GM23248 (cell line): Measurements from ENCODE around the gene CDKAL1. TPM values are rescaled to one million over a fixed set of nuclear protein-coding genes. Genes with fewer than 3 reads are reported as not detected.

ENCODE experiments used
- DNase-seq: peaks from one replicate; pipeline ENCODE4 v3.0.0-alpha.2; 2015
- H2AFZ ChIP-seq: fragments of 200-600 bp; sonication (generic); 2 replicates; pipeline ENCODE4 v1.6.1; 2016; ENCODE audit warnings: antibody characterized with exemption
- H3F3A ChIP-seq: fragments of 200-600 bp; sonication (generic); 2 replicates; pipeline ENCODE4 v1.6.1; 2016; ENCODE audit warnings: mild to moderate bottlenecking, antibody characterized with exemption, mixed run types; ENCODE audit not compliant: insufficient read depth
- H3K27ac ChIP-seq: fragments of 200-600 bp; sonication (generic); 2 replicates; pipeline ENCODE4 v1.5.1; 2016; ENCODE audit warnings: mild to moderate bottlenecking
- H3K27me3 ChIP-seq: fragments of 200-600 bp; sonication (generic); replicated peaks from 2 replicates; pipeline ENCODE4 v1.6.1; 2016; ENCODE audit warnings: mild to moderate bottlenecking; ENCODE audit not compliant: insufficient read depth
- H3K36me3 ChIP-seq: fragments of 200-600 bp; sonication (generic); 2 replicates; pipeline ENCODE4 v1.6.1; 2016; ENCODE audit warnings: low read depth, mild to moderate bottlenecking
- H3K4me1 ChIP-seq: fragments of 200-600 bp; sonication (generic); 2 replicates; pipeline ENCODE4 v1.6.1; 2016; ENCODE audit warnings: mild to moderate bottlenecking; ENCODE audit not compliant: insufficient read depth
- H3K4me2 ChIP-seq: fragments of 200-600 bp; sonication (generic); one replicate; pipeline ENCODE4 v1.6.1; 2016; ENCODE audit warnings: mild to moderate bottlenecking; ENCODE audit not compliant: unreplicated experiment
- H3K4me3 ChIP-seq: fragments of 200-600 bp; sonication (generic); 2 replicates; pipeline ENCODE4 v1.5.1; 2016; ENCODE audit warnings: mild to moderate bottlenecking
- H3K79me2 ChIP-seq: fragments of 200-600 bp; sonication (generic); 2 replicates; pipeline ENCODE4 v1.6.1; 2016; ENCODE audit warnings: mild to moderate bottlenecking; ENCODE audit not compliant: insufficient read depth
- H3K9ac ChIP-seq: fragments of 200-600 bp; sonication (generic); 2 replicates; pipeline ENCODE4 v1.6.1; 2016; ENCODE audit warnings: mild to moderate bottlenecking
- H3K9me2 ChIP-seq: fragments of 200-600 bp; sonication (generic); 2 replicates; pipeline ENCODE4 v1.6.1; 2016; ENCODE audit warnings: mixed run types, mild to moderate bottlenecking, moderate library complexity; ENCODE audit not compliant: insufficient read depth
- H3K9me3 ChIP-seq: fragments of 200-600 bp; sonication (generic); one replicate; pipeline ENCODE4 v1.6.1; 2017; ENCODE audit warnings: low read depth
- H4K20me1 ChIP-seq: fragments of 200-600 bp; sonication (generic); 2 replicates; pipeline ENCODE4 v1.6.0; 2016; ENCODE audit not compliant: insufficient read depth
- EZH2 ChIP-seq: fragments of 200-600 bp; sonication (generic); IDR thresholded peaks from 2 replicates; pipeline ENCODE4 v1.6.1; 2018; ENCODE audit warnings: antibody characterized with exemption, mild to moderate bottlenecking; ENCODE audit not compliant: insufficient read depth, poor library complexity, severe bottlenecking
- EZH2phosphoT487 ChIP-seq: fragments of 200-600 bp; sonication (generic); IDR thresholded peaks from 2 replicates; pipeline ENCODE4 v1.6.1; 2018; ENCODE audit warnings: antibody characterized with exemption, moderate library complexity, mild to moderate bottlenecking, low read depth; ENCODE audit not compliant: insufficient read depth
- WGBS, 2 experiments: methylation state at CpG; one replicate each; pipeline ENCODE4 v1.1.6; 2015 to 2017; ENCODE audit warnings: low lambda C conversion rate in 2 of 2, low coverage in 1 of 2; ENCODE audit errors: missing lambda C conversion rate in 2 of 2; 5-methylcytosine and 5-hydroxymethylcytosine counted together
- in situ Hi-C: fragments of 300-500 bp; cut with MboI; formaldehyde crosslinking; loops from 2 replicates; pipeline ENCODE4 v1.15.0; 2020
- polyA plus RNA-seq: library from polyadenylated mRNA; unstranded; fragments of >200 nt; fragmentation: Nextera tagmentation; extraction: Ambion mirVana; gene quantifications from 2 replicates; pipeline ENCODE4 v1.2.1, GENCODE V29; 2016
- total RNA-seq: library from RNA; depleted of rRNA; stranded (reverse); fragments of >200 nt; shearing (Covaris generic); gene quantifications from 2 replicates; pipeline ENCODE4 v1.2.3, GENCODE V29; 2014

The CDKAL1 gene
- total and polyA plus RNA-seq, 2 experiments from 2014 or later = 7.5 to 10.8 TPM

DNA sequence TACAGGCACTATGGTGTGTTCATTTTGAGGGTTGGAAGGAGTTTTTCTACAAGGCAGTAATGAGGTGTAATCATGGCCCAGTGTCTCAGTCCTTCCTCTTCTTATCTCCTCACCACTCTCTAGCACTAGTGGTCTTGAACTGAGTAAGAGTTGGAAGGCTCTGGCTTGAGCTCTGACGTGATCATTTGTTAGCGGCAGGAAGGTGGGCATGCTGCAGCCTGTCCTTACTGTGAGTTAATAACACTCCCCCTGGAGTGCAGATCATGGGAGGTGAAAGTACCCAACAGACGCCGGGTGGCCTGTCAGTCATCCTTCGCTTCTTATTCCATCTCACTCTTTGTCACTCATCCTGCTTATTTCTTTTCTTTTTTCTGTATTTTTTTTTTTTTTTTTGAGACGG lies 356.9 kb downstream of the CDKAL1 start:
- no peaks in the 10 kb centered on the region for H3K9me2 ChIP-seq
- no peak overlapping the region for H2AFZ ChIP-seq
- 93 to 98% methylated on average over 4 to 6 of the region's 6 CpGs for WGBS, 2 experiments
- no peak for TF ChIP-seq EZH2
- no peak for TF ChIP-seq EZH2phosphoT487
- no peaks in the 10 kb centered on the region for H3F3A ChIP-seq
- no peak overlapping the region for H3K27ac ChIP-seq
- no peak overlapping the region for H3K9ac ChIP-seq
- no peak for DNase-seq
- H3K4me1 ChIP-seq = no peaks in the 10 kb centered on the region
- in situ Hi-C loops = no loop called here
- no peaks in the 10 kb centered on the region for H3K27me3 ChIP-seq
- H3K4me2 ChIP-seq = no peak overlapping the region
- H3K4me3 ChIP-seq = no peak overlapping the region
- no peaks in the 10 kb centered on the region for H3K9me3 ChIP-seq
- no peaks in the 10 kb centered on the region for H3K79me2 ChIP-seq
- H4K20me1 ChIP-seq = no peaks in the 10 kb centered on the region
- no peaks in the 10 kb centered on the region for H3K36me3 ChIP-seq

DNA sequence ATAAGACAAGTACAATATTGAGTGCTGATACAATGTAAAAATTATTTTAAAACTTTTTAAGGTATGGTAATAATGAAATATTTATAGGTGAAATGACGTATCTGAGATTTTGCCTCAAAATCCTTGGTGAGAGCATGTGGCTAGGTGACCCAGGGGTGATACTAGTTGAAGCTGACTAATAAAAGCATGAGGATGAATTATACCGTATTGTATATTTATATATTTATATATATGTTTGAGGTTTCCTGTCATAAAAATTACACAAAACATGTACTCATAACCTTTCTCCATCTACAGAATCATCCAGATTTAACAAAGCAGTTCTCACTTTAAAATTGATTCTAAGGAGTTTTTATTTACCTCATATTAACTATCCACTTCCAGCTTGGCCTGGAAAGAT lies 358.1 kb downstream of the CDKAL1 start:
- H3F3A ChIP-seq = no peaks in the 10 kb centered on the region
- WGBS, 2 experiments = 90 to 91% methylated on average over 2 of the region's 2 CpGs
- no peaks in the 10 kb centered on the region for H3K36me3 ChIP-seq
- TF ChIP-seq EZH2 (no peak), EZH2phosphoT487 (no peak)
- no peaks in the 10 kb centered on the region for H3K27me3 ChIP-seq
- no peaks in the 10 kb centered on the region for H3K9me3 ChIP-seq
- no peaks in the 10 kb centered on the region for H3K9me2 ChIP-seq
- no peak overlapping the region for H3K4me3 ChIP-seq
- H3K4me2 ChIP-seq = no peak overlapping the region
- no peaks in the 10 kb centered on the region for H3K4me1 ChIP-seq
- H2AFZ ChIP-seq = no peak overlapping the region
- no peak overlapping the region for H3K9ac ChIP-seq
- in situ Hi-C loops = no loop called here
- H3K27ac ChIP-seq = no peak overlapping the region
- no peak for DNase-seq
- H4K20me1 ChIP-seq = no peaks in the 10 kb centered on the region
- no peaks in the 10 kb centered on the region for H3K79me2 ChIP-seq

DNA sequence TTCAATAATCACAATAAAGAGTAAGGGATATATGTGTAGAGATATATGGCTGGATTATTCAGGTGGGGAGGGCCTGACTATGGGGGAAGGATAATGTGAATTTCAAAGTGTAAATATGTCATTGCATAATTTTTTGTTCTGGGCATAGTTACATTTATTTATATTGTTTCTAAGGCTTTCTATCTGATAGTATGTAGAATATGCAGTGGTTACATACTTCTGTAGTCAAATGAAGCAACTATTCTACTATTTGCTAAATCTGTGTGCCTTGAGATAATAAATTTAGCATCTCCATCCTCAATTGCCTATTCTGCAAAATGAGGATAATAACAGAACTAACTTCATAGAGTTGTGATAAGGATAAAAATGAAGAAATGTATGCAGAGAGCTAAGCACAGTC lies 359.2 kb downstream of the CDKAL1 start:
- Histone ChIP-seq H3K9ac (no peak overlapping the region), H4K20me1 (no peaks in the 10 kb centered on the region), H3K4me3 (no peak overlapping the region), H3K36me3 (no peaks in the 10 kb centered on the region), H3F3A (no peaks in the 10 kb centered on the region), H3K9me2 (no peaks in the 10 kb centered on the region), H3K9me3 (no peaks in the 10 kb centered on the region), H3K27me3 (no peaks in the 10 kb centered on the region), H3K27ac (no peak overlapping the region), H3K79me2 (no peaks in the 10 kb centered on the region), H3K4me2 (no peak overlapping the region), H2AFZ (no peak overlapping the region), H3K4me1 (no peaks in the 10 kb centered on the region)
- in situ Hi-C loops = no loop called here
- DNase-seq = no peak
- TF ChIP-seq EZH2phosphoT487 (no peak), EZH2 (no peak)

DNA sequence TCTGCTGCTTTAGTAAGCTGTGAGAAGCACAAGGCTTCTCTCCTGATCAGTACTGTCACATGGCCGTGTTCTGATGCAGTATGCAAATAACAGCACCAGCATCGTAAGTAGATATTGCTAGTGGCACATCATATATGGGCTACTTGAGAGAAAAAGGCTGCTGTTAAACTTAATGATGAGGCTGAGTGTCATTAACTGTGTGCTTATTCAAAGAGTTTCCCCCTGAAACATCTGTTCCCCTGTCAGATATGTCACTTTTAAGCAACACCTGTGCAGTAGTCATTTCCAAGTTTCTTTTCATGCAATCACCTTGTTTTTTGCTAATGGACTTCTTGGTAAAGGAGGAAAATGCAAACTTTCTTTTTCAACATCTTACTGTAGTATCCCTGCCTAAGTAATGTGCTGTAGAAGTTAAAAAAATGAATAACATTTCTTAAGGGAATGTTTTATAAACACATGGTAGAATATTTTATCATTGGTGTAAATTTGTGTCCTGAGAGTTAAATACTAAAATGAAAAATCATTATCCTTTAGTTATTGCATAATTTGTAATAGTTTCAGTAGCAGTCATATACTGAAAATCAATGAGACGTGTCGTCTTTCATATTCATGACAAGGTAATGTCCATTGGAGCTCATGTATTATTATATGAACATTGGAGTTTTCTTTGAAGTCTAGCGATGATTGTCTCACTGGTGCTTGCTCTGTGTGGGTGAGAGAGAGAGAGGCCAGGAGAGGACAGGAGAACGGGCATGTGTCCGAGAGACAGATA lies 366.3 kb downstream of the CDKAL1 start:
- TF ChIP-seq EZH2 (no peak), EZH2phosphoT487 (no peak)
- Histone ChIP-seq H3K27ac (no peak overlapping the region), H3K27me3 (no peaks in the 10 kb centered on the region), H3K9ac (no peak overlapping the region), H3K4me3 (no peak overlapping the region), H3F3A (no peaks in the 10 kb centered on the region), H3K4me2 (no peak overlapping the region), H2AFZ (no peak overlapping the region), H4K20me1 (no peaks in the 10 kb centered on the region), H3K79me2 (no peaks in the 10 kb centered on the region), H3K36me3 (no peaks in the 10 kb centered on the region), H3K9me3 (no peaks in the 10 kb centered on the region), H3K9me2 (no peaks in the 10 kb centered on the region), H3K4me1 (no peaks in the 10 kb centered on the region)
- in situ Hi-C loops = no loop called here
- DNase-seq = no peak
- 95 to 98% methylated on average over 7 of the region's 7 CpGs for WGBS, 2 experiments

DNA sequence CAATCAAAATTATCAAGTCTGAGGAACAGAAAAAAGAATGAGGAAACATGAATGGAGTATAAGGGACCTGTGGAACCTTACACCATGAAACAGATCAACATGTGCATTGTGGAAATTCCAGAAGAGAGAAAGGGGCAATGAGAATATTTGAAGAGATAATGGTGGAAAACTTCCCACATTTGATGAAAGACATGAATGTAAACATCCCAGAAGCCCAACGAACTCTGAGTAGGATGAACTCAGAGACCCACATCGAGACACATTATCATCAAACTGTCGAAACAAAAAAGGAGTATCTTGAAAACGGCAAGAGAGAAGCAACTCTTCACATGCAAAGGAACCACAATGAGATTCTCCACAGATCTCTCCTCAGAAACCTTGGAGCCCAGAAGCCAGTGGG lies 371.1 kb downstream of the CDKAL1 start:
- Histone ChIP-seq H3K9ac (no peak overlapping the region), H3F3A (no peaks in the 10 kb centered on the region), H3K9me3 (no peaks in the 10 kb centered on the region), H2AFZ (no peak overlapping the region), H3K4me1 (0 out of 2 replicates have a peak, but pooled peaks cover 8% of the 10 kb centered on the region), H3K27ac (no peak overlapping the region), H4K20me1 (no peaks in the 10 kb centered on the region), H3K36me3 (no peaks in the 10 kb centered on the region), H3K4me2 (no peak overlapping the region), H3K9me2 (no peaks in the 10 kb centered on the region), H3K4me3 (no peak overlapping the region), H3K79me2 (no peaks in the 10 kb centered on the region), H3K27me3 (no peaks in the 10 kb centered on the region)
- DNase-seq = no peak
- in situ Hi-C loops = no loop called here
- 79 to 85% methylated on average over 4 of the region's 4 CpGs for WGBS, 2 experiments
- TF ChIP-seq EZH2 = no peak
- TF ChIP-seq EZH2phosphoT487 = no peak
